ENCODE measurements around the gene GKN2. TPM values are rescaled to one million over a fixed set of nuclear protein-coding genes. Genes with fewer than 3 reads are reported as not detected.
A peak's percentile ranks its signal among the peaks of the same experiment; 100 is the strongest.

The GKN2 gene
- total RNA-seq, 1 experiment from 2014 or later, result not detected

DNA sequence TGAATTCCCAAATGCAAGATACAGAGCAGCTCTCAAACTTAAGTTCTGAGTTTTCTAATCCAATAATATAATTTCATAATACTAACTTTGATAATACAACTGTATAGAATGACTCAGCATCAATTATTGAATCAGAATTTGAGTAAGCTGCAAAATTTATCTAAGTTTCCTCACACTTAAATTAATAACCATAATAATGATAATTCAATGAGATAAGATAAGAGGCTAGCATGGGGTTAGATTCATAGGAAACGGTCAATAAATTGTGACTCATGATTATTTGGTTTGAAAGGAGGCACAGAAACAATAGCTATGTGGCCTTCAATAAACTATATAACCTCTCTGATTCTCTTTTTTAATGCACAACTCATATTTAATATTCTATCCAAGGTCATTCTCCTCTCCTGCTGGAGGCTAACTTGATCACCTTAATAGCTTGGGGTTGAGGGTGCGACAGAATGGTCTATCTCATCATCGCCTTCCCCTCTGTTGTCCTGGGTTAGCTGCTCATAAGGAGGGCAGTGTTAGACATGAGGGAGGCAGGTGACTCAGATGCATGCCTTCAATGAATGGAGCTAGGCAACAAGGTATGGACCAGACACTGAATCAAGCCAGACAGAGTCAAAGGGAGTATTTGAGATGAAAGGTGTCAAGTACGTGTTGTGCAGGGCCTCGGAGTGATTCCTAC is 45.3 kb downstream of the GKN2 start:
- Histone ChIP-seq H3K9me3 (ENCODE audit: low read depth, low read length, poor library complexity, severe bottlenecking) (no peaks in the 10 kb centered on the region), H3K36me3 (ENCODE audit: insufficient read depth, low read length, poor library complexity, severe bottlenecking) (no peaks in the 10 kb centered on the region), H3K4me1 (ENCODE audit: insufficient read depth, low read length, poor library complexity, severe bottlenecking) (peaks cover 19% of the 10 kb centered on the region), H3K27ac (ENCODE audit: low read depth, low read length, poor library complexity, severe bottlenecking) (peak overlapping the region; percentile 80), H3K4me3 (ENCODE audit: low read depth, low read length, poor library complexity, severe bottlenecking) (no peak overlapping the region), H3K27me3 (replicated peaks; ENCODE audit: insufficient read depth, low read depth, low read length, poor library complexity) (no peaks in the 10 kb centered on the region)
- no peak for DNase-seq (ENCODE audit: low spot score)
- TF ChIP-seq, protein P1, sequence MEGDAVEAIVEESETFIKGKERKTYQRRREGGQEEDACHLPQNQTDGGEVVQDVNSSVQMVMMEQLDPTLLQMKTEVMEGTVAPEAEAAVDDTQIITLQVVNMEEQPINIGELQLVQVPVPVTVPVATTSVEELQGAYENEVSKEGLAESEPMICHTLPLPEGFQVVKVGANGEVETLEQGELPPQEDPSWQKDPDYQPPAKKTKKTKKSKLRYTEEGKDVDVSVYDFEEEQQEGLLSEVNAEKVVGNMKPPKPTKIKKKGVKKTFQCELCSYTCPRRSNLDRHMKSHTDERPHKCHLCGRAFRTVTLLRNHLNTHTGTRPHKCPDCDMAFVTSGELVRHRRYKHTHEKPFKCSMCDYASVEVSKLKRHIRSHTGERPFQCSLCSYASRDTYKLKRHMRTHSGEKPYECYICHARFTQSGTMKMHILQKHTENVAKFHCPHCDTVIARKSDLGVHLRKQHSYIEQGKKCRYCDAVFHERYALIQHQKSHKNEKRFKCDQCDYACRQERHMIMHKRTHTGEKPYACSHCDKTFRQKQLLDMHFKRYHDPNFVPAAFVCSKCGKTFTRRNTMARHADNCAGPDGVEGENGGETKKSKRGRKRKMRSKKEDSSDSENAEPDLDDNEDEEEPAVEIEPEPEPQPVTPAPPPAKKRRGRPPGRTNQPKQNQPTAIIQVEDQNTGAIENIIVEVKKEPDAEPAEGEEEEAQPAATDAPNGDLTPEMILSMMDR (conservative IDR thresholded peaks at IDR 0.05; ENCODE audit: low read depth, low read length), result no peak
- TF ChIP-seq EZH2 (IDR thresholded peaks at IDR 0.05; ENCODE audit: borderline replicate concordance, low read depth, low read length, poor library complexity, severe bottlenecking), result no peak
- intact Hi-C loops (cut with micrococcal nuclease; ENCODE audit: unreplicated experiment), result loop anchor here (5.0 kb wide), 1 partner anchor 445 kb away; no protein-coding TSS in a partner anchor
- CTCF ChIA-PET, result interaction anchor here (0.6 to 1.4 kb wide), 2 partner anchors 18 to 52 kb away, joined by 5 to 7 read pairs; no protein-coding TSS in a partner anchor
- POLR2A ChIA-PET (ENCODE audit: low non-redundant PET), result interaction anchor here (0.5 to 0.6 kb wide), 2 partner anchors 11 to 408 kb away, joined by 3 read pairs; no protein-coding TSS in a partner anchor
- no TSS peak for BruUV-seq (replicated peaks)

DNA sequence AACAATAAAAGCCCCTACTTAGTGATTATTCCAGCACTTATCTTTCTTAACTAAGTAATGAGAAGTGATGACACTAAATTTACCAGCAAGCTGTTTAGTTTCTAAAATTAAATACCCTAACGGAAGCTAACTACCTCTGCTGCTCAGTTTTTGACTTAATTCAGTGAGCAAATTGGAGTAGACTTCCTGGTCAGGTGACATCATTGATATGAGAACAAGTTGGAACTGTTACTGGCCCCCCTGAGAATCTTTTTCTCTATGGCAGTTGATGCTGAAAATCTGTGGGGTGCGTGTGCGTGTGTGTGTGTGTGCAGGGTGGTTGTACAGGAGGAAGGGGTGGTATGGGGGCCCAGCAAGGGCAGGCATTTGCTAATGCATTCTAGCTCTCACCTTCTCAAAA is 46.0 kb downstream of the GKN2 start:
- POLR2A ChIA-PET (ENCODE audit: low non-redundant PET), result no interaction called here
- BruUV-seq (replicated peaks), result no TSS peak
- peaks cover 19% of the 10 kb centered on the region for H3K4me1 ChIP-seq (ENCODE audit: insufficient read depth, low read length, poor library complexity, severe bottlenecking)
- H3K4me3 ChIP-seq (ENCODE audit: low read depth, low read length, poor library complexity, severe bottlenecking), result no peak overlapping the region
- H3K27ac ChIP-seq (ENCODE audit: low read depth, low read length, poor library complexity, severe bottlenecking), result no peak overlapping the region
- CTCF ChIA-PET, result no interaction called here
- no peaks in the 10 kb centered on the region for H3K36me3 ChIP-seq (ENCODE audit: insufficient read depth, low read length, poor library complexity, severe bottlenecking)
- no peaks in the 10 kb centered on the region for H3K27me3 ChIP-seq (replicated peaks; ENCODE audit: insufficient read depth, low read depth, low read length, poor library complexity)
- intact Hi-C loops (cut with micrococcal nuclease; ENCODE audit: unreplicated experiment), result loop anchor here (5.0 kb wide), 1 partner anchor 444 kb away; no protein-coding TSS in a partner anchor
- DNase-seq (ENCODE audit: low spot score), result no peak
- peaks cover 2% of the 10 kb centered on the region for H3K9me3 ChIP-seq (ENCODE audit: low read depth, low read length, poor library complexity, severe bottlenecking)
- TF ChIP-seq, protein P1 (conservative IDR thresholded peaks at IDR 0.05; ENCODE audit: low read depth, low read length), result no peak
- TF ChIP-seq EZH2 (IDR thresholded peaks at IDR 0.05; ENCODE audit: borderline replicate concordance, low read depth, low read length, poor library complexity, severe bottlenecking), result no peak

DNA sequence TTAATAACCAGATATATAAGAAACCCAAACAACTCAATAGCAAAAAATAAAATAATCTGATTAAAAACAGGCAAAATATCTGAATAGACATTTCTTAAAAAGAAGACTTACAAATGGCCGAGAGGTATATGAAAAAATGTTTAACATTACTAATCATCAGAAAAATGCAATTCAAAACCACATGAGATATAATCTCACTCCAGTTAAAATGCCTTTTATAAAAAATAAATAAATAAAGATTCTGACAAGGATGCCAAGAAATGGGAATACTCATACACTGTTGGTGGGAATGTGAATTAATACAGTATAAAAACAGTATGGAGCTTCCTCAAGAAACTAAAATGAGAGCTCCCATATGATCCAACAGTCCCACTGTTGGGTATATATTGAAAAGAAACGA is 47.6 kb downstream of the GKN2 start:
- ChIA-PET POLR2A (ENCODE audit: low non-redundant PET) (no interaction called here), CTCF (no interaction called here)
- H3K9me3 ChIP-seq (ENCODE audit: low read depth, low read length, poor library complexity, severe bottlenecking), result peaks cover 7% of the 10 kb centered on the region
- H3K4me1 ChIP-seq (ENCODE audit: insufficient read depth, low read length, poor library complexity, severe bottlenecking), result peaks cover 19% of the 10 kb centered on the region
- TF ChIP-seq, protein P1 (conservative IDR thresholded peaks at IDR 0.05; ENCODE audit: low read depth, low read length), result no peak
- no peak for TF ChIP-seq EZH2 (IDR thresholded peaks at IDR 0.05; ENCODE audit: borderline replicate concordance, low read depth, low read length, poor library complexity, severe bottlenecking)
- H3K27me3 ChIP-seq (replicated peaks; ENCODE audit: insufficient read depth, low read depth, low read length, poor library complexity), result no peaks in the 10 kb centered on the region
- no peaks in the 10 kb centered on the region for H3K36me3 ChIP-seq (ENCODE audit: insufficient read depth, low read length, poor library complexity, severe bottlenecking)
- intact Hi-C loops (cut with micrococcal nuclease; ENCODE audit: unreplicated experiment), result loop anchor here (5.0 kb wide), 1 partner anchor 443 kb away; no protein-coding TSS in a partner anchor
- H3K27ac ChIP-seq (ENCODE audit: low read depth, low read length, poor library complexity, severe bottlenecking), result no peak overlapping the region
- no peak overlapping the region for H3K4me3 ChIP-seq (ENCODE audit: low read depth, low read length, poor library complexity, severe bottlenecking)
- no TSS peak for BruUV-seq (replicated peaks)
- no peak for DNase-seq (ENCODE audit: low spot score)
